ENCODE results near the gene ACTN1.

Gene ACTN1

DNA sequence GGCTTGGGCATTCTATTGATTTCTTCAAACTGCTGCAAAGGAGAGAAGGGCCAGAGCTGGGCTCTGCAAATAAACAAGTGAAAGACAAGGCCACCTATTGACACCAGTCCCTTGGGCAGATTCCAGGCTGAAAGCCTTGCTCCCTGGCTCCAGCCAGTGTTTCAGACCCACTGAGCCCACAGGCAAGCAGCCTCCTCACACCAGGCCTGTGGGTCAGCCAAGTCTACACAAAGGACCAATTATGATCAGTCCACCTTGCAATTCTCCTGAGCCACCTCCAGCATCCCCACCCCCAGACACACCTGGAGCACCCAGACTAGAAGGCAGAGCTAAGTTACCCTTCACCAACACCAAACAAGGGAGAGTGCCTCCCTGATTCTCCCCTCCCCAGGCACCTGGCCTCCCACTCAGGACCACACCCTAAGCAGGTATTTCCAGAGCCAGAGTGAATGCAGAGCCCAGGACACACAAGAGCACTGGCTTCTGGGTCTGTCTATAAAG is 13.8 kb downstream of the ACTN1 start:
- no peak for DNase-seq (ENCODE audit: low read depth)

DNA sequence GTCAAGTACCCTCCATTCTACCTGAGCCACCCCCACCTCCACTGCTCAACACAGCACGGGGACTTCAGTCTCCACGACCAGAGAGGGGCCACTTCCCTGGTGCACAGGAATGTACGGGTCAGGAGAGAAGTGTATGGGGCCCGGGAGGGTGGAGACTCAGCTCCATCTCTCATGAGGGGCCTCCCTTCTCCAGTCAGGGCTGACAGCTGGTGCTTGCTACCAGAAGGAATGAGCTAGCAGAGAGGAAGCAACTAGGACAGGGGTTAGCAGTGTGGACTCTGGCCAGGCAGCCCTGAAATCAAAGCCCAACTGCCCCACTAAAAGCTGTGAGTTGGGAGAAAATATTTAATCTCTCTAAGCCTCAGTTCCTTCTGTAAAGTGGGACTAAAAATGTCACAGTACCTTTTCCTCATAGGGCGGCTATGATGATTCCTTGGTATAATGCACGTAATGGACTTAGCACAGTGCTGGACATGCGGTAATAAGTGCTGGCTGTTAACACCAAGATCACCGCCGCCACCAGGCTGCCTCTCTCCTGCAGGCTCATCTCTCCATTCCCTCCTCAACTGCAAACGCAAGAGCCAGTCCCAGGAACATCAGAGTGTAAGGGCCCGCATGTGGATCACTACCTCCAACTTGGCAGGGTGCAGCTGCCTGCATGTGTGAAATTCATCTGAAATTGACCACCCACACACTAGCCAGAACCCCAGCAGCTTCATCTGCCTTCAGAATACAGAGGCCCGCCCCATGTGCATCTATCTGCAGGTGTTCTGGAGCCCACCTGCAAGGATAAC is 14.6 kb downstream of the ACTN1 start:
- DNase-seq (ENCODE audit: low read depth): no peak
- no peak overlapping the region for H3K4me3 ChIP-seq (replicated peaks; ENCODE audit: low read depth, low read length)
- TF ChIP-seq, protein P1, sequence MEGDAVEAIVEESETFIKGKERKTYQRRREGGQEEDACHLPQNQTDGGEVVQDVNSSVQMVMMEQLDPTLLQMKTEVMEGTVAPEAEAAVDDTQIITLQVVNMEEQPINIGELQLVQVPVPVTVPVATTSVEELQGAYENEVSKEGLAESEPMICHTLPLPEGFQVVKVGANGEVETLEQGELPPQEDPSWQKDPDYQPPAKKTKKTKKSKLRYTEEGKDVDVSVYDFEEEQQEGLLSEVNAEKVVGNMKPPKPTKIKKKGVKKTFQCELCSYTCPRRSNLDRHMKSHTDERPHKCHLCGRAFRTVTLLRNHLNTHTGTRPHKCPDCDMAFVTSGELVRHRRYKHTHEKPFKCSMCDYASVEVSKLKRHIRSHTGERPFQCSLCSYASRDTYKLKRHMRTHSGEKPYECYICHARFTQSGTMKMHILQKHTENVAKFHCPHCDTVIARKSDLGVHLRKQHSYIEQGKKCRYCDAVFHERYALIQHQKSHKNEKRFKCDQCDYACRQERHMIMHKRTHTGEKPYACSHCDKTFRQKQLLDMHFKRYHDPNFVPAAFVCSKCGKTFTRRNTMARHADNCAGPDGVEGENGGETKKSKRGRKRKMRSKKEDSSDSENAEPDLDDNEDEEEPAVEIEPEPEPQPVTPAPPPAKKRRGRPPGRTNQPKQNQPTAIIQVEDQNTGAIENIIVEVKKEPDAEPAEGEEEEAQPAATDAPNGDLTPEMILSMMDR (IDR thresholded peaks at IDR 0.05; ENCODE audit: low read length, missing control alignments): no peak

More for the DNA sequence above, 13.8 kb downstream of the ACTN1 start:
- TF ChIP-seq, protein P1 (IDR thresholded peaks at IDR 0.05; ENCODE audit: low read length, missing control alignments): no peak
- H3K4me3 ChIP-seq (replicated peaks; ENCODE audit: low read depth, low read length): no peak overlapping the region

DNA sequence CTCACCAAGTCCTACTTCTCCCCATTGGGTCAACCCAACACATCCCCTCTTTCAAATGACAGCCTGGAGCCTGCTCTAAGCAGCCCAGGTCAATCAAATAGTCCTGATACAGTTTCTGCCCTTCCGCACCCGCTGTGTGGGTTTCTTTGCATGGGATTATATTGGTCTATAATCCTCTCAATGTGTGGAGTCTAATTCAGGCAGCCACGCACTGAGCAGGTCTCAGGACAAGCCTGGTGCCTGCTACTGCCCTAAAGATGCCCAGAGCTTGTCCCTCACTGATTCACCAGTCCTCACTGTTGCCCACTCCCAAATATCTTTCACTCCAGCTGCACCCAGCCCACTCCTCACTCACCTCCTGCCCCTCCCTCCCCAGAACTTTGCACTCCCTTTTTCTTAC is 16.4 kb downstream of the ACTN1 start:
- TF ChIP-seq, protein P1 (IDR thresholded peaks at IDR 0.05; ENCODE audit: low read length, missing control alignments): no peak
- no peak overlapping the region for H3K4me3 ChIP-seq (replicated peaks; ENCODE audit: low read depth, low read length)
- DNase-seq (ENCODE audit: low read depth): no peak

DNA sequence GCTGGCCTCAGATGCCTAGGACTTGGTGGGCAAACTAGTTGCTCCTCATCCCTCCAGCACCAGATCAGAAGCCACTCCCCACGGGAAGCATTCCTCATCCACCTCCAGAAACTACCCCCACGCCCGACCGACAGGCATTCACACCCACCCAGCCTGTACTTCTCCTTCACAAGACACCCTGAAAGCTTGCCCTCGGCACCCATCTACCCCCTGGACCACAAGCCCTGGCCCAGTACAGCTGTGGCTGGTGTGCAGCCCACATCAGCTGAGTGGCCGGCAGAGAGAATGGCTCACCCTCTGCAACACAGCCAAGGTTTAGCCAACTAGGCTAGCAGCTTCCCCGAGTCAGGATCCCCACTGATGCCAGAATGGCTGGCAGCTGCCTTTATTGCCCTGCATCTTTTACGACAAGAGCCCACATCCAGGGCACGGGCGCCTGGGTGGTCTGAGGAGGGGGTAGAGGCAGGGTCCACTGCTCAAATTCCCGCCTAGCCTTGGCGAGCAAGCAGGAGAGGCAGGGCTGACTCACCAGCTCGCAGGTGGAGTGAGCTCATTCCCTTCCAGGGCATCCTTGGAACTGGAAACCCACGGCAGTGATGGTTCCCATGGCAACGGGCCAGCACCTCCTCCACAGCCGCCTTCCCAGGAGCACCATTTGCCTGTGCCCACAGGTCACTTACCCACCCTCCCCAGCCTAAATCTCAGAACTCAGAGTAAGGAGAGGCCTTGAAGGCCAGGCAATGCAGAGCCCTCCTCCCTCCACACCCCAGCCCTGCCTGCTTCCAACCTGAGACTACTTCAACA is 17.1 kb downstream of the ACTN1 start:
- no peak overlapping the region for H3K4me3 ChIP-seq (replicated peaks; ENCODE audit: low read depth, low read length)
- TF ChIP-seq, protein P1 (IDR thresholded peaks at IDR 0.05; ENCODE audit: low read length, missing control alignments): no peak
- no peak for DNase-seq (ENCODE audit: low read depth)

DNA sequence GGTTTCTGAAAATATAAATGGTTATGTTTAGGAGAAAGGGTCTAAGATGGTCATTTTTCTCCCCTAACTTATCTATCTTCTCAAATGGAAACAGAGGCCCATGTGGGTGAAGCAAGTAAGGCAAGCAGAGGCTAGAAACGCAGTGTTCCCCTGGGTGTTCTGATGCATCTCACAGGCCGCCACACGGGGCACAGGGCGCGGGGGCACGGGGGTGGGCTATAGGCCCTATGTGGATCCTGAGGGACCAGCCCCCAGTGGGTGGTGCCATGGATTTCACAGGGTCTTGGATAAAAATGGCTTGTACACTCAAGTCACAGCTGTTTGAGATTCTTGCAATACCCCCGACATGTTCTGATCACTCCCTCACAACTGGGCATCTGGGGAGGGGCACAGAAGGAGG is 17.7 kb downstream of the ACTN1 start:
- no peak overlapping the region for H3K4me3 ChIP-seq (replicated peaks; ENCODE audit: low read depth, low read length)
- no peak for DNase-seq (ENCODE audit: low read depth)
- TF ChIP-seq, protein P1 (IDR thresholded peaks at IDR 0.05; ENCODE audit: low read length, missing control alignments): no peak

DNA sequence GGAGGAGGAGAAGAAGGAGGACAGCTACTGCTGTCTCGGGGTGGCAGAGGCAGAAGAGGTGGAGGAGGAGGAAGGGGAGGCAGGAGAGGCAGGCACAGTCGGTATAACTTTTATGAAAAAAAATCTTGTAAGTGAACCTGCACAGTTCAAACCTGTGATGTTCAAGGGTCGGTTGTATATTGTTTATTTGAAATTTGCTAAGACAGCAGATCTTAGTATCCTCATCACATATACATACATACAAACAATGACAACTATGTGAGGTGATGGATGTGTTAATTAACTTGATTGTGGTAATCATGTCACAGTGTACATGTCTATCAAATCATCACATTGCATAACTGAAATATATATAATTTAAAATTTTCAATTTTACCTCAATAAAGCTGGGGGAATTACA is 19.0 kb downstream of the ACTN1 start:
- TF ChIP-seq, protein P1 (IDR thresholded peaks at IDR 0.05; ENCODE audit: low read length, missing control alignments): no peak
- DNase-seq (ENCODE audit: low read depth): no peak
- no peak overlapping the region for H3K4me3 ChIP-seq (replicated peaks; ENCODE audit: low read depth, low read length)

All from fibroblast of pulmonary artery (primary cell).